WTC11 (cell line): ENCODE results near the gene NPC2. TPM values are rescaled to one million over a fixed set of nuclear protein-coding genes. Genes with fewer than 3 reads are reported as not detected.

Experiments
- ATAC-seq: fragments of 200-7000 bp; cut with Tn5 transposase; 2 replicates; pipeline ENCODE4 v1.10.0; 2021; ENCODE audit warnings: mild to moderate bottlenecking, moderate library complexity
- CTCF ChIA-PET: fragments of 300-600 bp; sonication (Branson Sonifier 250); formaldehyde crosslinking; loops from one replicate; lab custom pipeline; 2021; ENCODE audit warnings: antibody characterized with exemption; lab: Charles Lee
- POLR2A ChIA-PET: fragments of 350-600 bp; sonication (Branson Sonifier 250); formaldehyde crosslinking; loops from one replicate; lab custom pipeline; 2021; ENCODE audit warnings: antibody characterized with exemption; lab: Charles Lee
- DNase-seq: peaks from one replicate; pipeline ENCODE4 v3.0.0; 2021; ENCODE audit warnings: low spot score
- H3K27ac Mint-ChIP-seq: 2 replicates; pipeline ENCODE4 v1.8.0; 2021; ENCODE audit warnings: mixed read lengths
- H3K27me3 Mint-ChIP-seq: 2 replicates; pipeline ENCODE4 v1.8.0; 2021; ENCODE audit warnings: low read depth, mild to moderate bottlenecking, moderate library complexity, mixed read lengths
- H3K36me3 Mint-ChIP-seq: 2 replicates; pipeline ENCODE4 v1.8.0; 2021; ENCODE audit warnings: mixed read lengths
- H3K4me1 Mint-ChIP-seq: 2 replicates; pipeline ENCODE4 v1.8.0; 2022; ENCODE audit warnings: mixed read lengths
- H3K4me3 Mint-ChIP-seq: 2 replicates; pipeline ENCODE4 v1.8.0; 2021; ENCODE audit warnings: mild to moderate bottlenecking, moderate library complexity, mixed read lengths
- H3K9me3 Mint-ChIP-seq: 2 replicates; pipeline ENCODE4 v1.8.0; 2021; ENCODE audit warnings: mixed read lengths
- ATF1 ChIP-seq: sonication (generic); formaldehyde crosslinking; IDR thresholded peaks from 2 replicates; pipeline ENCODE4 v1.8.1; 2023; ENCODE audit warnings: mild to moderate bottlenecking, moderate library complexity, missing genetic modification reagents
- CREB1 ChIP-seq: sonication (generic); formaldehyde crosslinking; IDR thresholded peaks from 2 replicates; pipeline ENCODE4 v1.8.0; 2023; ENCODE audit warnings: mild to moderate bottlenecking, missing genetic modification reagents
- FOXK1 ChIP-seq: sonication (generic); formaldehyde crosslinking; IDR thresholded peaks from 2 replicates; pipeline ENCODE4 v1.8.0; 2022; ENCODE audit warnings: mild to moderate bottlenecking, moderate library complexity, missing genetic modification reagents
- GTF2I ChIP-seq: fragments of 250-450 bp; sonication (Bioruptor Pico); conservative IDR thresholded peaks from 2 replicates; pipeline ENCODE4 v1.4.0; 2021; ENCODE audit warnings: mild to moderate bottlenecking
- HMGA2 ChIP-seq: fragments of 250-450 bp; sonication (Bioruptor Pico); IDR thresholded peaks from 2 replicates; pipeline ENCODE4 v1.4.0; 2021; ENCODE audit warnings: mild to moderate bottlenecking, moderate library complexity
- JAZF1 ChIP-seq: fragments of 250-450 bp; sonication (Bioruptor Pico); IDR thresholded peaks from 2 replicates; pipeline ENCODE4 v1.9.0; 2021; ENCODE audit warnings: moderate library complexity, mild to moderate bottlenecking, inconsistent platforms
- MXD4 ChIP-seq: fragments of 250-450 bp; sonication (Bioruptor Pico); IDR thresholded peaks from 2 replicates; pipeline ENCODE4 v1.8.0; 2021; ENCODE audit warnings: mild to moderate bottlenecking, moderate library complexity, borderline replicate concordance
- MYBL2 ChIP-seq: sonication (generic); formaldehyde crosslinking; IDR thresholded peaks from 2 replicates; pipeline ENCODE4 v1.8.1; 2023; ENCODE audit warnings: mild to moderate bottlenecking, moderate library complexity, missing genetic modification reagents
- NR3C1 ChIP-seq: sonication (generic); formaldehyde crosslinking; conservative IDR thresholded peaks from 2 replicates; pipeline ENCODE4 v1.8.1; 2023; ENCODE audit warnings: low read depth, mild to moderate bottlenecking, missing genetic modification reagents
- OVOL2 ChIP-seq: fragments of 250-450 bp; sonication (Bioruptor Pico); IDR thresholded peaks from 2 replicates; pipeline ENCODE4 v1.9.0; 2021; ENCODE audit warnings: mild to moderate bottlenecking, borderline replicate concordance
- PRRX2 ChIP-seq: fragments of 250-450 bp; sonication (Bioruptor Pico); IDR thresholded peaks from 2 replicates; pipeline ENCODE4 v1.8.0; 2021; ENCODE audit warnings: mild to moderate bottlenecking
- SMAD3 ChIP-seq: sonication (generic); formaldehyde crosslinking; IDR thresholded peaks from 2 replicates; pipeline ENCODE4 v1.8.0; 2022; ENCODE audit warnings: missing genetic modification reagents, mild to moderate bottlenecking, borderline replicate concordance
- SOX15 ChIP-seq: fragments of 250-450 bp; sonication (Bioruptor Pico); IDR thresholded peaks from 2 replicates; pipeline ENCODE4 v1.9.0; 2021; ENCODE audit warnings: mild to moderate bottlenecking
- ZBTB21 ChIP-seq: sonication (generic); formaldehyde crosslinking; IDR thresholded peaks from 2 replicates; pipeline ENCODE4 v1.8.1; 2023; ENCODE audit warnings: mild to moderate bottlenecking, missing genetic modification reagents, borderline replicate concordance
- ZNF396 ChIP-seq: fragments of 250-450 bp; sonication (Bioruptor Pico); IDR thresholded peaks from 2 replicates; pipeline ENCODE4 v1.8.0; 2021; ENCODE audit warnings: mild to moderate bottlenecking, moderate library complexity, borderline replicate concordance
- ZNF416 ChIP-seq: fragments of 250-450 bp; sonication (Bioruptor Pico); IDR thresholded peaks from 2 replicates; pipeline ENCODE4 v1.9.0; 2021; ENCODE audit warnings: mild to moderate bottlenecking, inconsistent platforms
- ZNF423 ChIP-seq: fragments of 250-450 bp; sonication (Bioruptor Pico); IDR thresholded peaks from 2 replicates; pipeline ENCODE4 v2.1.2; 2022; ENCODE audit warnings: mild to moderate bottlenecking, moderate library complexity
- total RNA-seq: library from RNA; stranded (reverse); gene quantifications from 3 replicates; pipeline ENCODE4 v1.2.3, GENCODE V29; 2021
- TF ChIP-seq, protein P1 (sequence below): fragments of 250-450 bp; sonication (Bioruptor Pico); IDR thresholded peaks from 2 replicates; pipeline ENCODE4 v2.1.2; 2022; ENCODE audit warnings: mild to moderate bottlenecking, moderate library complexity
- TF ChIP-seq, protein P2 (sequence below): sonication (generic); formaldehyde crosslinking; IDR thresholded peaks from 2 replicates; pipeline ENCODE4 v1.8.1; 2022; ENCODE audit warnings: low read depth, mild to moderate bottlenecking, moderate library complexity, missing genetic modification reagents, borderline replicate concordance
- TF ChIP-seq, protein P3 (sequence below): fragments of 250-450 bp; sonication (Bioruptor Pico); IDR thresholded peaks from 2 replicates; pipeline ENCODE4 v1.9.0; 2021; ENCODE audit warnings: mild to moderate bottlenecking, borderline replicate concordance
- TF ChIP-seq, protein P4 (sequence below): fragments of 200-600 bp; IDR thresholded peaks from 2 replicates; pipeline ENCODE4 v1.8.0; 2022; ENCODE audit warnings: antibody characterized with exemption
- TF ChIP-seq, protein P5 (sequence below): sonication (generic); formaldehyde crosslinking; conservative IDR thresholded peaks from 2 replicates; pipeline ENCODE4 v1.8.1; 2023; ENCODE audit warnings: mild to moderate bottlenecking, low read depth, missing genetic modification reagents, moderate library complexity
- TF ChIP-seq, protein P6 (sequence below): fragments of 250-450 bp; sonication (Bioruptor Pico); IDR thresholded peaks from 2 replicates; pipeline ENCODE4 v1.9.0; 2021; ENCODE audit warnings: mild to moderate bottlenecking

Gene NPC2
- total RNA-seq, 1 experiment from 2014 or later = 139 TPM

DNA sequence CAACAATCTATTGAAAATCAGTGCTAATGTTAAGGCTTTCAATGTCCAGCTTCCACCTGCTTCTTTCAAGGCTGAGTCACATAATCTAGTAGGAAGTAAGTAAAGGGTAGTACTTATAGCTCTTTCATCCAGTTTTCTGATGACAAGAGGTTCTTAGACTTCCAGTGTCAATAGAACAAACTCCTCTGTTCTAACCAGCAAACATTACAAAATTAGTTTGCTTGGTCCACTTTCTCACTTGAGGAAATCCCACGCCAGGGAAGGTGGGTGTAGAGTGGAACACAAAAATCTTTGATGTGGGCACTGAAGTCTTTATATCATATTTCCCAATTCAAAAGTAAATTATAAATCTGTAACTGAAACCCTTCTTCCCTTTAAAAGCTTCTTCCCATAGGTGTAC is 2.6 kb downstream of the NPC2 start:
- ChIA-PET CTCF (interaction anchor here (1.3 kb wide), 1 partner anchor 10 kb away, joined by 3 read pairs; no protein-coding TSS in a partner anchor), POLR2A (no interaction called here)
- peaks cover 41% of the 10 kb centered on the region for H3K4me1 Mint-ChIP-seq
- TF ChIP-seq JAZF1 (CRISPR knock-in tag) = no peak
- TF ChIP-seq, protein P1, sequence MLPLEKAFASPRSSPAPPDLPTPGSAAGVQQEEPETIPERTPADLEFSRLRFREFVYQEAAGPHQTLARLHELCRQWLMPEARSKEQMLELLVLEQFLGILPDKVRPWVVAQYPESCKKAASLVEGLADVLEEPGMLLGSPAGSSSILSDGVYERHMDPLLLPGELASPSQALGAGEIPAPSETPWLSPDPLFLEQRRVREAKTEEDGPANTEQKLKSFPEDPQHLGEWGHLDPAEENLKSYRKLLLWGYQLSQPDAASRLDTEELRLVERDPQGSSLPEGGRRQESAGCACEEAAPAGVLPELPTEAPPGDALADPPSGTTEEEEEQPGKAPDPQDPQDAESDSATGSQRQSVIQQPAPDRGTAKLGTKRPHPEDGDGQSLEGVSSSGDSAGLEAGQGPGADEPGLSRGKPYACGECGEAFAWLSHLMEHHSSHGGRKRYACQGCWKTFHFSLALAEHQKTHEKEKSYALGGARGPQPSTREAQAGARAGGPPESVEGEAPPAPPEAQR (CRISPR knock-in tag) = no peak
- TF ChIP-seq, protein P2, sequence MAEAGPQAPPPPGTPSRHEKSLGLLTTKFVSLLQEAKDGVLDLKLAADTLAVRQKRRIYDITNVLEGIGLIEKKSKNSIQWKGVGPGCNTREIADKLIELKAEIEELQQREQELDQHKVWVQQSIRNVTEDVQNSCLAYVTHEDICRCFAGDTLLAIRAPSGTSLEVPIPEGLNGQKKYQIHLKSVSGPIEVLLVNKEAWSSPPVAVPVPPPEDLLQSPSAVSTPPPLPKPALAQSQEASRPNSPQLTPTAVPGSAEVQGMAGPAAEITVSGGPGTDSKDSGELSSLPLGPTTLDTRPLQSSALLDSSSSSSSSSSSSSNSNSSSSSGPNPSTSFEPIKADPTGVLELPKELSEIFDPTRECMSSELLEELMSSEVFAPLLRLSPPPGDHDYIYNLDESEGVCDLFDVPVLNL = no peak
- no peak for TF ChIP-seq OVOL2 (CRISPR knock-in tag)
- no peak for TF ChIP-seq FOXK1
- no peak for TF ChIP-seq SOX15
- no peak for TF ChIP-seq GTF2I (CRISPR knock-in tag)
- no peak for TF ChIP-seq ZBTB21 (CRISPR knock-in tag)
- TF ChIP-seq, protein P3, sequence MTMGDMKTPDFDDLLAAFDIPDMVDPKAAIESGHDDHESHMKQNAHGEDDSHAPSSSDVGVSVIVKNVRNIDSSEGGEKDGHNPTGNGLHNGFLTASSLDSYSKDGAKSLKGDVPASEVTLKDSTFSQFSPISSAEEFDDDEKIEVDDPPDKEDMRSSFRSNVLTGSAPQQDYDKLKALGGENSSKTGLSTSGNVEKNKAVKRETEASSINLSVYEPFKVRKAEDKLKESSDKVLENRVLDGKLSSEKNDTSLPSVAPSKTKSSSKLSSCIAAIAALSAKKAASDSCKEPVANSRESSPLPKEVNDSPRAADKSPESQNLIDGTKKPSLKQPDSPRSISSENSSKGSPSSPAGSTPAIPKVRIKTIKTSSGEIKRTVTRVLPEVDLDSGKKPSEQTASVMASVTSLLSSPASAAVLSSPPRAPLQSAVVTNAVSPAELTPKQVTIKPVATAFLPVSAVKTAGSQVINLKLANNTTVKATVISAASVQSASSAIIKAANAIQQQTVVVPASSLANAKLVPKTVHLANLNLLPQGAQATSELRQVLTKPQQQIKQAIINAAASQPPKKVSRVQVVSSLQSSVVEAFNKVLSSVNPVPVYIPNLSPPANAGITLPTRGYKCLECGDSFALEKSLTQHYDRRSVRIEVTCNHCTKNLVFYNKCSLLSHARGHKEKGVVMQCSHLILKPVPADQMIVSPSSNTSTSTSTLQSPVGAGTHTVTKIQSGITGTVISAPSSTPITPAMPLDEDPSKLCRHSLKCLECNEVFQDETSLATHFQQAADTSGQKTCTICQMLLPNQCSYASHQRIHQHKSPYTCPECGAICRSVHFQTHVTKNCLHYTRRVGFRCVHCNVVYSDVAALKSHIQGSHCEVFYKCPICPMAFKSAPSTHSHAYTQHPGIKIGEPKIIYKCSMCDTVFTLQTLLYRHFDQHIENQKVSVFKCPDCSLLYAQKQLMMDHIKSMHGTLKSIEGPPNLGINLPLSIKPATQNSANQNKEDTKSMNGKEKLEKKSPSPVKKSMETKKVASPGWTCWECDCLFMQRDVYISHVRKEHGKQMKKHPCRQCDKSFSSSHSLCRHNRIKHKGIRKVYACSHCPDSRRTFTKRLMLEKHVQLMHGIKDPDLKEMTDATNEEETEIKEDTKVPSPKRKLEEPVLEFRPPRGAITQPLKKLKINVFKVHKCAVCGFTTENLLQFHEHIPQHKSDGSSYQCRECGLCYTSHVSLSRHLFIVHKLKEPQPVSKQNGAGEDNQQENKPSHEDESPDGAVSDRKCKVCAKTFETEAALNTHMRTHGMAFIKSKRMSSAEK = no peak
- TF ChIP-seq PRRX2 = no peak
- TF ChIP-seq MYBL2 = no peak
- TF ChIP-seq ZNF396 (CRISPR knock-in tag) = no peak
- TF ChIP-seq, protein P4, sequence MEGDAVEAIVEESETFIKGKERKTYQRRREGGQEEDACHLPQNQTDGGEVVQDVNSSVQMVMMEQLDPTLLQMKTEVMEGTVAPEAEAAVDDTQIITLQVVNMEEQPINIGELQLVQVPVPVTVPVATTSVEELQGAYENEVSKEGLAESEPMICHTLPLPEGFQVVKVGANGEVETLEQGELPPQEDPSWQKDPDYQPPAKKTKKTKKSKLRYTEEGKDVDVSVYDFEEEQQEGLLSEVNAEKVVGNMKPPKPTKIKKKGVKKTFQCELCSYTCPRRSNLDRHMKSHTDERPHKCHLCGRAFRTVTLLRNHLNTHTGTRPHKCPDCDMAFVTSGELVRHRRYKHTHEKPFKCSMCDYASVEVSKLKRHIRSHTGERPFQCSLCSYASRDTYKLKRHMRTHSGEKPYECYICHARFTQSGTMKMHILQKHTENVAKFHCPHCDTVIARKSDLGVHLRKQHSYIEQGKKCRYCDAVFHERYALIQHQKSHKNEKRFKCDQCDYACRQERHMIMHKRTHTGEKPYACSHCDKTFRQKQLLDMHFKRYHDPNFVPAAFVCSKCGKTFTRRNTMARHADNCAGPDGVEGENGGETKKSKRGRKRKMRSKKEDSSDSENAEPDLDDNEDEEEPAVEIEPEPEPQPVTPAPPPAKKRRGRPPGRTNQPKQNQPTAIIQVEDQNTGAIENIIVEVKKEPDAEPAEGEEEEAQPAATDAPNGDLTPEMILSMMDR = no peak
- TF ChIP-seq NR3C1 = no peak
- no peak for TF ChIP-seq ZNF423
- no peak for TF ChIP-seq ATF1 (CRISPR knock-in tag)
- no peak for TF ChIP-seq HMGA2 (CRISPR knock-in tag)
- no peak for TF ChIP-seq CREB1
- TF ChIP-seq MXD4 = no peak
- TF ChIP-seq, all 79 proteins: peak for 0
- Mint-ChIP-seq H3K9me3 (no peaks in the 10 kb centered on the region), H3K36me3 (peaks cover 9% of the 10 kb centered on the region), H3K4me3 (no peak overlapping the region), H3K27ac (no peak overlapping the region), H3K27me3 (no peaks in the 10 kb centered on the region)
- no peak for ATAC-seq
- DNase-seq = no peak

DNA sequence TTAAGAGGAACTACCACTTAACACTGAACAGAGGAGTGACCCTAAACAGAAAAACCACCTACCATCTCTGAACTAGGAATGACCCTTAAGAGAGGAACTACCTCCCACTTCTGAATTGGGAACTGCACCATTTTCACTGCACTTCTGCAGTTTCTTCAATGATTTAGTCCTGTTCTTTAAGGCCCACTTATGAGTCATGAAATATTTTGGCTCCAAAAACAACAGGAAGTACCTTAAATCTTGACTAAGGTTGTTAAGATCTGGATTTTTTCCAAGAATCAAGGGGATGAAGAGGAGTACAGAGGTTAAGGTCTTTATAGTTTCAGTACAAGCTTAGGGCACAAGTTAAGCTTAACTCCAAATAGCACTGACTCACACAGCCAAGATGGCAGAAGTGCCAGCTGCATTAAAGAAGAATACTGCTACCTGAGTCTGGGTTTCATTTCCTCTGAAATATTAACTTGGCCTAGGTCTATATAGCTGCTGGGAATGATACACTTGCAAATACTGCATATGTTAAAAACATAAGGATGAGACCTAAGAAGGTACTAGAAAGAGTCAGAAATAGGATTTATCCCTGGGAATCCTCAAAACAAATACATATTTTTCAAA is 4.2 kb downstream of the NPC2 start:
- no peak for DNase-seq
- Mint-ChIP-seq H3K9me3 (no peaks in the 10 kb centered on the region), H3K4me3 (no peak overlapping the region), H3K27ac (peak overlapping the region; percentile 66; the same call in 1 of the 2 replicates), H3K27me3 (no peaks in the 10 kb centered on the region), H3K36me3 (peaks cover 13% of the 10 kb centered on the region), H3K4me1 (peaks cover 29% of the 10 kb centered on the region)
- POLR2A ChIA-PET = no interaction called here
- no peak for ATAC-seq
- CTCF ChIA-PET = interaction anchor here (1.1 kb wide), 1 partner anchor 10 kb away, joined by 3 read pairs; no protein-coding TSS in a partner anchor
- TF ChIP-seq SMAD3 (CRISPR knock-in tag) (no peak), ZNF416 (CRISPR knock-in tag) (no peak)
- TF ChIP-seq, protein P5, sequence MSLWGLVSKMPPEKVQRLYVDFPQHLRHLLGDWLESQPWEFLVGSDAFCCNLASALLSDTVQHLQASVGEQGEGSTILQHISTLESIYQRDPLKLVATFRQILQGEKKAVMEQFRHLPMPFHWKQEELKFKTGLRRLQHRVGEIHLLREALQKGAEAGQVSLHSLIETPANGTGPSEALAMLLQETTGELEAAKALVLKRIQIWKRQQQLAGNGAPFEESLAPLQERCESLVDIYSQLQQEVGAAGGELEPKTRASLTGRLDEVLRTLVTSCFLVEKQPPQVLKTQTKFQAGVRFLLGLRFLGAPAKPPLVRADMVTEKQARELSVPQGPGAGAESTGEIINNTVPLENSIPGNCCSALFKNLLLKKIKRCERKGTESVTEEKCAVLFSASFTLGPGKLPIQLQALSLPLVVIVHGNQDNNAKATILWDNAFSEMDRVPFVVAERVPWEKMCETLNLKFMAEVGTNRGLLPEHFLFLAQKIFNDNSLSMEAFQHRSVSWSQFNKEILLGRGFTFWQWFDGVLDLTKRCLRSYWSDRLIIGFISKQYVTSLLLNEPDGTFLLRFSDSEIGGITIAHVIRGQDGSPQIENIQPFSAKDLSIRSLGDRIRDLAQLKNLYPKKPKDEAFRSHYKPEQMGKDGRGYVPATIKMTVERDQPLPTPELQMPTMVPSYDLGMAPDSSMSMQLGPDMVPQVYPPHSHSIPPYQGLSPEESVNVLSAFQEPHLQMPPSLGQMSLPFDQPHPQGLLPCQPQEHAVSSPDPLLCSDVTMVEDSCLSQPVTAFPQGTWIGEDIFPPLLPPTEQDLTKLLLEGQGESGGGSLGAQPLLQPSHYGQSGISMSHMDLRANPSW (CRISPR knock-in tag) = no peak
- TF ChIP-seq, protein P6, sequence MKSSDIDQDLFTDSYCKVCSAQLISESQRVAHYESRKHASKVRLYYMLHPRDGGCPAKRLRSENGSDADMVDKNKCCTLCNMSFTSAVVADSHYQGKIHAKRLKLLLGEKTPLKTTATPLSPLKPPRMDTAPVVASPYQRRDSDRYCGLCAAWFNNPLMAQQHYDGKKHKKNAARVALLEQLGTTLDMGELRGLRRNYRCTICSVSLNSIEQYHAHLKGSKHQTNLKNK (CRISPR knock-in tag) = no peak
